ENCODE results near the gene HADH. TPM values are rescaled to one million over a fixed set of nuclear protein-coding genes. Genes with fewer than 3 reads are reported as not detected.

Gene HADH
- total RNA-seq, 1 experiment from 2014 or later = 39.8 TPM

GRCh38 chr4:108018884-108019187 lies 29.1 kb downstream of the HADH start:
- TF ChIP-seq PRDM15 (CRISPR knock-in tag; IDR thresholded peaks at IDR 0.05) (no peak), ZBTB21 (CRISPR knock-in tag; IDR thresholded peaks at IDR 0.05; ENCODE audit: borderline replicate concordance) (no peak), CDX4 (CRISPR knock-in tag; IDR thresholded peaks at IDR 0.05; ENCODE audit: borderline replicate concordance) (no peak), KAT7 (CRISPR knock-in tag; IDR thresholded peaks at IDR 0.05; ENCODE audit: borderline replicate concordance) (no peak), FOXK1 (CRISPR knock-in tag; IDR thresholded peaks at IDR 0.05) (no peak), JUN (CRISPR knock-in tag; IDR thresholded peaks at IDR 0.05) (no peak), ZNF263 (CRISPR knock-in tag; IDR thresholded peaks at IDR 0.05; ENCODE audit: low read depth) (no peak), ZNF532 (CRISPR knock-in tag; IDR thresholded peaks at IDR 0.05; ENCODE audit: borderline replicate concordance) (no peak), E2F4 (CRISPR knock-in tag; IDR thresholded peaks at IDR 0.05; ENCODE audit: borderline replicate concordance, low read depth) (no peak), TP53 (CRISPR knock-in tag; IDR thresholded peaks at IDR 0.05) (no peak)
- Mint-ChIP-seq H3K27me3 (ENCODE audit: low read depth) (no peaks in the 10 kb centered on the region), H3K36me3 (peaks cover 54% of the 10 kb centered on the region), H3K4me3 (no peak overlapping the region), H3K9me3 (no peaks in the 10 kb centered on the region), H3K27ac (no peak overlapping the region), H3K4me1 (peaks cover 9% of the 10 kb centered on the region)
- CTCF ChIA-PET = interaction anchor here (0.6 to 1.9 kb wide), 27 partner anchors 10 to 631 kb away, joined by 3 to 13 read pairs (median 3); partner anchors contain the start of gene OSTC
- ATAC-seq (no peak), DNase-seq (ENCODE audit: low spot score) (no peak)
- POLR2A ChIA-PET = no interaction called here

- peaks cover 64% of the 10 kb centered on the region for H3K36me3 Mint-ChIP-seq
- no peak overlapping the region for H3K4me3 Mint-ChIP-seq
- ATAC-seq (no peak), DNase-seq (ENCODE audit: low spot score) (no peak)
- no peaks in the 10 kb centered on the region for H3K27me3 Mint-ChIP-seq (ENCODE audit: low read depth)
- H3K4me1 Mint-ChIP-seq = peaks cover 9% of the 10 kb centered on the region
- TF ChIP-seq HMGA2 (CRISPR knock-in tag; IDR thresholded peaks at IDR 0.05) (no peak), GTF2I (CRISPR knock-in tag; conservative IDR thresholded peaks at IDR 0.05) (no peak)
- ChIA-PET POLR2A (no interaction called here), CTCF (interaction anchor here (0.6 kb wide), 1 partner anchor 131 kb away, joined by 3 read pairs; no protein-coding TSS in a partner anchor)
- no peak overlapping the region for H3K27ac Mint-ChIP-seq
- H3K9me3 Mint-ChIP-seq = no peaks in the 10 kb centered on the region
These were observed 34.6 kb downstream of the HADH start for GRCh38 chr4:108024085-108024877.
